HFF-Myc (cell line): Measurements from ENCODE around the gene ADGRD1.

Source experiments
- DNase-seq: peaks from one replicate; pipeline ENCODE4 v3.0.0-alpha.2; 2011; ENCODE audit warnings: low read depth; ENCODE audit errors: extremely low read depth
- H3K4me3 ChIP-seq: replicated peaks from 2 replicates; pipeline ENCODE4 v1.5.1; 2011; ENCODE audit warnings: low read depth, mild to moderate bottlenecking, control low read depth, low read length
- TF ChIP-seq, protein P1 (sequence below): IDR thresholded peaks from 2 replicates; pipeline ENCODE4 v1.5.1; 2012; ENCODE audit warnings: mild to moderate bottlenecking, low read depth, low read length, control low read depth; ENCODE audit errors: missing control alignments

Gene ADGRD1

DNA sequence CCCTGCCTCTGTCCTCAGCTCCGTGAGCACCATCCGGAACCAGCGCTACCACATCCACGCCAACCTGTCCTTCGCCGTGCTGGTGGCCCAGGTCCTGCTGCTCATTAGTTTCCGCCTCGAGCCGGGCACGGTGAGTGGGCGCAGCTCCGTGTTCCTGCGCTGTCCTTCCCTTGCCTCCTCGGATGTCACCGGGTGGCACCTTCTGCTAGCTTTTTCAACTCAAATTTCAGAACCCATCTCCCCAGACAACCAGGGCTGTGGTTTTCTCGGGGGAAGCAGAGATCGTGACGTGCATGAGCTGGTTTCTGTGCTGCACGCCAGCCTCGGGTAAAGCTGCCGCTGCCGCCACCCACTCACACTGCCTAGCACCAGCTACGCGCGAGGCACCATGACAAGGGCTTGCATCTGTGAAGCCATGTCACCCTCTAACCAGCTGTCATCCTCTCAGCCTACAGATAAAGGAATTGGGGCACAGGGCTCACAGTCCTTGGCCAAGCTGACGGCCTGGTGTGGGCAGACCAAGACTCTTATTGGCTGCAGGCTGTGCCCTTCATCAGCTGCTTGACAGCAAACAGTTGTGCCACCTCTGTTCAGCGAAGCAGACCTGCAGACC is 152.1 kb downstream of the ADGRD1 start:
- DNase-seq = no peak
- no peak overlapping the region for H3K4me3 ChIP-seq
- TF ChIP-seq, protein P1, sequence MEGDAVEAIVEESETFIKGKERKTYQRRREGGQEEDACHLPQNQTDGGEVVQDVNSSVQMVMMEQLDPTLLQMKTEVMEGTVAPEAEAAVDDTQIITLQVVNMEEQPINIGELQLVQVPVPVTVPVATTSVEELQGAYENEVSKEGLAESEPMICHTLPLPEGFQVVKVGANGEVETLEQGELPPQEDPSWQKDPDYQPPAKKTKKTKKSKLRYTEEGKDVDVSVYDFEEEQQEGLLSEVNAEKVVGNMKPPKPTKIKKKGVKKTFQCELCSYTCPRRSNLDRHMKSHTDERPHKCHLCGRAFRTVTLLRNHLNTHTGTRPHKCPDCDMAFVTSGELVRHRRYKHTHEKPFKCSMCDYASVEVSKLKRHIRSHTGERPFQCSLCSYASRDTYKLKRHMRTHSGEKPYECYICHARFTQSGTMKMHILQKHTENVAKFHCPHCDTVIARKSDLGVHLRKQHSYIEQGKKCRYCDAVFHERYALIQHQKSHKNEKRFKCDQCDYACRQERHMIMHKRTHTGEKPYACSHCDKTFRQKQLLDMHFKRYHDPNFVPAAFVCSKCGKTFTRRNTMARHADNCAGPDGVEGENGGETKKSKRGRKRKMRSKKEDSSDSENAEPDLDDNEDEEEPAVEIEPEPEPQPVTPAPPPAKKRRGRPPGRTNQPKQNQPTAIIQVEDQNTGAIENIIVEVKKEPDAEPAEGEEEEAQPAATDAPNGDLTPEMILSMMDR = no peak

DNA sequence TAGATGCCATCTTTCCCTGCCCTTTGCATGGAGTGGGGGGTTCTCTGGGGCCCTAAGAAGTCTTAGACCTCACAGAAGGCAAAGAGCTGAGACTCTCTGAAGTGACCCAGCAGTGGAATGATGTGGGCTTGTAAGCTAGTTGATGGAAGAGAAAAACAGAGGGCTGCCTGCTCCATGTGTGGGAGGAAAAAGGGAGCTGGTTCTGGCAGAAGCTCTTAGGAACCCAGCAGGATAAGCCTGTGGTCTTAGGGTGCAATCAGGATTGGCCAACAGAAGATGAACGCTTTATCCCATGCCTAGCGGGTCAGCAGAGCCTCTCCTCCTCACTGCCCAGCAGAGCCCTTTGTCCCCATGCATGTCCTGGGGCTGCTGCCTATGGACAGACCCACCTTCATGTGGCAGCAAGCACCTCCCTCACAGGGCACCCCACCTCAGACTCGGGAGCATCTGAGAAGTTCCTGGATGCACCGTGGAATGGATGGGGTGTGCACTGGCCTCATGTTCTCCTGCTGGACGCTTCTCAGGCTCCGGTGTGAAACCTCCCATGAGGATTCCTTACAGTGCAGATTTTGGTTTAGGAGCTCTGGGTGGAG is 152.7 kb downstream of the ADGRD1 start:
- DNase-seq = no peak
- no peak overlapping the region for H3K4me3 ChIP-seq
- TF ChIP-seq, protein P1 = no peak

DNA sequence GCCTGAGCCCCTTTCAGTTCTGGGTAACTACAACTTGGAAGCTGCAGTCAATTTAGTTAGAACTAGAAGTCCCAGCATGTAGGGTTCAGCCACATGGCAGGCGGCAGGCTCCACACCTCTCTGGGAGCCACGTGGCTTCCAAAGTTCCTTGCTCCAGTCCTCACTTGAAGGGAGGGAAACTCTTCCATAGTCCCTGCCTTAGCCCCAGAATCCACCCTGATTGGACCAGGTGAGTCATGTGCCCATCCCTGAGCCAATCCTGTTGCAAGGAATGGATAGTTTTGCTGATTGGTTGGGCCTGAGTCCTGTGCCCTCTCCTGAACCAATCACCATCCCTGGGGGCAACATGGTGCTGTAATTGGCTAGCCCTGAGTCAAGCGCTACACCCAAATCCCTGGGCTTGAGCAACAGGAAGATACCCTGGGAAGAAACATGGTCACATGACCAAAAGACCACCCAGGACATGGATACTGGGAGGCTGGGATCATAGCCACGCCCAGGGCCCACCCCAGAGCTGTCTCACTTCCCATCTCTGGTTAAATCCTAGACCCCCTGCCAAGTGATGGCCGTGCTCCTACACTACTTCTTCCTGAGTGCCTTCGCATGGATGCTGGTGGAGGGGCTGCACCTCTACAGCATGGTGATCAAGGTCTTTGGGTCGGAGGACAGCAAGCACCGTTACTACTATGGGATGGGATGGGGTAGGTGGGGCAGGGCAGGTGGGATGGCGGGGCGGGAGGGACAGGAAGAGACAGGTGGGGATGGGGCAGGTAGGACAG is 154.7 kb downstream of the ADGRD1 start:
- no peak overlapping the region for H3K4me3 ChIP-seq
- TF ChIP-seq, protein P1 = no peak
- no peak for DNase-seq

DNA sequence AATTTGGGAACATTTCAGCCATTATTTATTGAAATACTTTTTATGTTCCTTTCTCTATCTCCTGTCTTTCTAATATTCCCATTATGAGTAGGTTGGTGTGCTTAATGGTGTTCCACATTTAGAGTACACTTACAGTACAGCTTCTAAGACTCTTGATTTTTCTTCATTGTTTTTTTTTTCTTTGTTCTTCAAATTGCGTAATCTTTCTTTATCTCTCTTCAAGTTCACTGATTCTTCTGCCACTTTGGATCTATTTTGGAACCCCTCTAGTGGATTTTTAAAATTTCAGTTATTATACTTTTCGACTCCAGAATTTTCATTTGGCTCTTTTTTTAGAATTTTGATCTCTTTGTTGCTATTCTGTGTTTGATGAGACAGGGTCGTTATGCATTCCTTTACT is 157.7 kb downstream of the ADGRD1 start:
- H3K4me3 ChIP-seq = no peak overlapping the region
- TF ChIP-seq, protein P1 = no peak
- no peak for DNase-seq

DNA sequence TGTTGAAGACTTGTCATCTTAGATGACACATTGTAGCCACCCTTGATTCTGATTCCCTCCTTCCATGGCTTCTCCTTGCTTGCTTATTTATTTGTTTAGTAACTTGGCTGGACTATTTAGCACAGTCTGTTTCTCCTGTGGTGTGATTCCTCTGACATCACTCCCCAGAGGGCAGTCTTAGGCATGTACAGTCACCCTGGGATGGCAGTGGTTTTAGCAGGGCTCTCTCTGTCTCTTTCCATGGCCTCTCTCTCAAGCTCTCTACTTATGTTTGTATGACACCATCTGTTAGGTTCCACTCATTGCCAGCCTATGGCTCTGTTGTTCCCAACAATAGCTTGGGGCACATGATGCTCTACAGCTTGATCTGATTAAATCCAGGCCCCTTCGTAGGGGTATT is 158.3 kb downstream of the ADGRD1 start:
- DNase-seq = no peak
- no peak overlapping the region for H3K4me3 ChIP-seq
- TF ChIP-seq, protein P1 = no peak

DNA sequence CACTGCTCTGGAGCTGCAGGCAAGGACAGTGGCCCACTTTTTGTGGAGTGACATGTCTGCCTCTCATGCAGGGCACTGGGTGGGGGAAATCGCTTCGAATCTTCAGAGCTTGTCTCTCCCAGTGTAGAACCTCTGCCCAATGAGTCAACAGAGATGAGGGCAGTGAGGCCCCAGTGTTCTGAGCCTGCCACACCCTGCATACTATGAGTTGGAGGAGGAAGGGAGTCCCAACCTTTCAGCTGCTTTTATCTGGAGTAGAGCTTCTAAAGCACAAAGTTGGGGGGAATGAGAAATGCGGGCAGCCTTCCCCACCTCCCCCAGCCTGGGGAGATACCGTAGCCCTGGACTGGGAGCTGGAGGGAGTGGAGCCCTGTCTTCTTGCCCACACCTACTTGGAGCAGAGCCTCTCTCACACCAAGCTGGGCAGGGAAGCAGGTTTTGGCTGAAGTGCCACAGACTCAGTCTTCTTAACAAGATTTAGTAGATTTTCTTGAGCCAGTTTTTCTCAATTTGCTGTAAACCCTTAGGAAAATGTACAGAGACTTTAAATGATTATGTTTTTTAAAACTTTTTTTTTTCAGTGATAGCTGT is 159.1 kb downstream of the ADGRD1 start:
- H3K4me3 ChIP-seq = no peak overlapping the region
- TF ChIP-seq, protein P1 = no peak
- no peak for DNase-seq
